Adipose tissue (tissue), 3 donors: ENCODE results near the gene RETN. TPM values are rescaled to one million over a fixed set of nuclear protein-coding genes. Genes with fewer than 3 reads are reported as not detected.
"Not testable (repeated sequence)": the region's sequence is repeated elsewhere in the genome, so short reads cannot be mapped to it uniquely, and the experiment has no call there.

Experiments used
- H3K27ac ChIP-seq: one replicate; pipeline ENCODE4 v1.5.1; 2013; ENCODE audit warnings: low read depth, low read length
- WGBS, 3 donors: extraction: QIAGEN DNeasy Blood & Tissue Kit; methylation state at CpG; one replicate each; pipeline ENCODE4 v1.1.7; 2013; 5-methylcytosine and 5-hydroxymethylcytosine counted together
- polyA plus RNA-seq, 3 donors: library from polyadenylated mRNA; stranded (reverse); fragments of 200-250 nt; gene quantifications; one replicate each; pipeline ENCODE4 v1.2.3, GENCODE V29; 2013
- donor health status: healthy with polysubstance abuse.
- donor health status: Bipolar disorder and iron deficiency.
- donor health status: healthy.

The RETN gene
- polyA plus RNA-seq, 3 donors: 5.0 to 20.0 (median 15.1) TPM

- 4 to 7% (median 6%) methylated on average over 57 to 61 of the region's 61 CpGs for WGBS, 3 donors
- peak within 1 kb of the TSS; percentile 62 for H3K27ac ChIP-seq
Observed at GRCh38 chr19:7636691-7637373, 32.0 kb upstream of the RETN start, which contains the start of gene STXBP2. Gene STXBP2, plus strand, starts transcription at chr19:7637110. Its CDS starts 40 bp downstream, at chr19:7637150.

- 27 to 33% (median 28%) methylated on average over 29 to 30 of the region's 30 CpGs for WGBS, 3 donors
- peak overlapping the region; percentile 62 for H3K27ac ChIP-seq
Observed at GRCh38 chr19:7637374-7638256, 31.2 kb upstream of the RETN start.

GRCh38 chr19:7638802-7639465 lies 29.9 kb upstream of the RETN start:
- 72 to 73% (median 73%) methylated on average over 12 of the region's 12 CpGs for WGBS, 3 donors
- no peak overlapping the region for H3K27ac ChIP-seq

- WGBS, 3 donors: 96 to 98% (median 98%) methylated on average over 13 of the region's 13 CpGs
- H3K27ac ChIP-seq: no peak overlapping the region
Observed at GRCh38 chr19:7639863-7640348, 28.9 kb upstream of the RETN start.

- WGBS, 3 donors: 92 to 93% (median 92%) methylated on average over 11 of the region's 11 CpGs
- no peak overlapping the region for H3K27ac ChIP-seq
Observed at GRCh38 chr19:7640803-7641202, 28.0 kb upstream of the RETN start.

GRCh38 chr19:7641290-7642276 lies 27.3 kb upstream of the RETN start:
- H3K27ac ChIP-seq: no peak overlapping the region
- 78 to 87% (median 86%) methylated on average over 40 to 43 of the region's 43 CpGs for WGBS, 3 donors

GRCh38 chr19:7642295-7643030 lies 26.4 kb upstream of the RETN start:
- WGBS, 3 donors: 88 to 93% (median 92%) methylated on average over 27 of the region's 27 CpGs
- no peak overlapping the region for H3K27ac ChIP-seq

- WGBS, 3 donors: 94 to 97% (median 95%) methylated on average over 8 of the region's 8 CpGs
- H3K27ac ChIP-seq: no peak overlapping the region
Observed at GRCh38 chr19:7643031-7643415, 25.8 kb upstream of the RETN start.

GRCh38 chr19:7643629-7644549 lies 25.0 kb upstream of the RETN start:
- 47 to 87% (median 80%) methylated on average over 10 of the region's 10 CpGs for WGBS, 3 donors
- H3K27ac ChIP-seq: not testable (repeated sequence)

GRCh38 chr19:7644550-7644877 lies 24.3 kb upstream of the RETN start:
- no peak overlapping the region for H3K27ac ChIP-seq
- WGBS, 3 donors: 93 to 95% (median 94%) methylated on average over 17 to 20 of the region's 20 CpGs

- H3K27ac ChIP-seq: no peak overlapping the region
- 64 to 89% (median 76%) methylated on average over 14 of the region's 14 CpGs for WGBS, 3 donors
Observed at GRCh38 chr19:7645163-7645562, 23.7 kb upstream of the RETN start.

GRCh38 chr19:7645656-7646425 lies 23.0 kb upstream of the RETN start:
- no peak overlapping the region for H3K27ac ChIP-seq
- 44 to 78% (median 63%) methylated on average over 19 to 20 of the region's 20 CpGs for WGBS, 3 donors

GRCh38 chr19:7646426-7646700 lies 22.5 kb upstream of the RETN start:
- H3K27ac ChIP-seq: no peak overlapping the region
- 69 to 88% (median 86%) methylated on average over 8 of the region's 8 CpGs for WGBS, 3 donors

- no peak overlapping the region for H3K27ac ChIP-seq
- WGBS, 3 donors: 90 to 94% (median 93%) methylated on average over 26 of the region's 26 CpGs
Observed at GRCh38 chr19:7647156-7647555, 21.7 kb upstream of the RETN start.

GRCh38 chr19:7648265-7649014 lies 20.4 kb upstream of the RETN start:
- no peak overlapping the region for H3K27ac ChIP-seq
- WGBS, 3 donors: 79 to 84% (median 81%) methylated on average over 15 of the region's 15 CpGs
